Measurements from ENCODE around the gene FRAS1.

Gene FRAS1

DNA sequence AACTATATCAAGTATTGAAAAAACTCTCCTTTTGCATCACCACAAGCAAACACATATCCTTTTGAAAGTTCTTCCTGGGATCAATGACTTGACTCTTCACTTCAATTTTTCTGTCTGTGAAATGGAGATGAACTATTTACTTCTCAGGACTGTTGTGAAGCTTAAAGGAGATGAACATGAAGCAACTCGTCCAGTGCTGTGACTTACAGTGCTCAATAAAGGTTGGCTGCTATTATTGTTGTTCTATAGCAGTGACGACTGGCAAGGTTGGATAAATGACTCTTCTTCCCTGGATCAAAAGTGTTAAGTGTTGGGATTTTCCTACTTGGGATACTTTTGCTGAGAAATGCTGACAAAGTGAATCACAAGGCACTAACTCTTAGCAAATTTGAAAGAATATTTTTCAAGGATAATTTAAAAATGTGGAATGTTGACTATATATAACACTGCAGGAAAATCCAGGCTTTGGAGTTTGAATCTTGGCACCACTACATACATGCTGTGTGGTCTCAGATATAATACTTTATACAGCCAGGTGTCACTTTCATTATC, 13.7 kb downstream of the FRAS1 start:
- TF ChIP-seq GATA3 (IDR thresholded peaks at IDR 0.05; ENCODE audit: low read depth, low read length) (no peak), GATA2 (IDR thresholded peaks at IDR 0.05; ENCODE audit: low read depth, low read length) (no peak)

DNA sequence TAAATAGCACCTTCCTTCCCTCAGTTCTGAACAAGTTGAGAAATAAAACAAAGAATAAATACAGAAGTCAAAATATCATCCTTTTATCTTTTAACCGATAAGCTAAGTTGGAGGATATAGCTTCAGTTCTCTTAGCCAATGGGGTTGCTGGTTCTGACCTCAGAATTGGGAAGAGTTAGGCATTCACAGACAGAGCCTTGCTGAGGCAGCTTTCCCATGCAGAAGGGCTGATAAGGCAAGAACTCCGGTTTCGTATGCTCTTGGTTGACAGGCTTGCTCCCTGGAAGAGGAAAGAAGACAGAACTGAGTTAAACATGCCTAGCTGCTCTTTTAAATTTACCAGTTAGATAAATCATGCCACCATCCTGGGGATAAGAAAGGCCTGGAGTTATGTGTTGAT, 17.6 kb downstream of the FRAS1 start:
- TF ChIP-seq GATA2 (IDR thresholded peaks at IDR 0.05; ENCODE audit: low read depth, low read length) (no peak), GATA3 (IDR thresholded peaks at IDR 0.05; ENCODE audit: low read depth, low read length) (no peak)

DNA sequence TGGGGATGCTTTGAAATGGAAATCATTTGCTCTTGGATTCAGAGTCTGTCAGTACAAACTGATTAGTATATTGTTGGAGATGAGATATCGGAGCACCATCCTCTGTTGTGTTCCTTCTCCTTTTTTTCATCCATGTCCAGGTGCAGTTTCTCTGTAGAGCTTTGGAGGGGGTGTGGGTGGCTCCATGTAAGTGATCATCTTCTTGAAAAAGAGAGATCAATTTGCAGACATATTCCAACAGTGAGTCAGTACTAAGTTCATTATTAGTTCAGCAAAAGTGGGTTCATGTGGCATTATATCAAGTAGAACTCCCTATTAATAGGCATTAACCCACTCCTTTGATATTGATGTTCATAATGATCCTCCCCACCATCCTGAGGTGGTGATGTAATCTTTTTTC, 18.9 kb downstream of the FRAS1 start:
- TF ChIP-seq GATA2 (IDR thresholded peaks at IDR 0.05; ENCODE audit: low read depth, low read length) = no peak
- TF ChIP-seq GATA3 (IDR thresholded peaks at IDR 0.05; ENCODE audit: low read depth, low read length) = no peak

DNA sequence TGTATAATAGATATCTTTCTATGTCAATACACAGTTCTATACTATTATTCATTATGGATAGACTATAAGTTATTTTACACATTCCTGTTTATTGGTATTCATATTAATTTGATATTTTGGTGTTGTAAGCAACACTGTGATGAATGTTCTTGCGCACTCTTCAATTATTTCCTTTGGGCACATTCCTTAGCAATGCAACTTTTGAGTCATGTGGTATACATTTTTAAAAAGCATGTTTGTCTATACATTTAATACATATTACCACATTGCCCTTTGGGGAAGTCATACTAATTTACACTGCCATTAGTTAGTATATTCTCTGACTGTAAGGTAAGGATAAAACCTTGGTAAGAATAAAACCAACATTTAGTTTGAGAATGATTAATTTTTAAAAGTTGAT, 21.0 kb downstream of the FRAS1 start:
- TF ChIP-seq GATA2 (IDR thresholded peaks at IDR 0.05; ENCODE audit: low read depth, low read length) = no peak
- no peak for TF ChIP-seq GATA3 (IDR thresholded peaks at IDR 0.05; ENCODE audit: low read depth, low read length)

DNA sequence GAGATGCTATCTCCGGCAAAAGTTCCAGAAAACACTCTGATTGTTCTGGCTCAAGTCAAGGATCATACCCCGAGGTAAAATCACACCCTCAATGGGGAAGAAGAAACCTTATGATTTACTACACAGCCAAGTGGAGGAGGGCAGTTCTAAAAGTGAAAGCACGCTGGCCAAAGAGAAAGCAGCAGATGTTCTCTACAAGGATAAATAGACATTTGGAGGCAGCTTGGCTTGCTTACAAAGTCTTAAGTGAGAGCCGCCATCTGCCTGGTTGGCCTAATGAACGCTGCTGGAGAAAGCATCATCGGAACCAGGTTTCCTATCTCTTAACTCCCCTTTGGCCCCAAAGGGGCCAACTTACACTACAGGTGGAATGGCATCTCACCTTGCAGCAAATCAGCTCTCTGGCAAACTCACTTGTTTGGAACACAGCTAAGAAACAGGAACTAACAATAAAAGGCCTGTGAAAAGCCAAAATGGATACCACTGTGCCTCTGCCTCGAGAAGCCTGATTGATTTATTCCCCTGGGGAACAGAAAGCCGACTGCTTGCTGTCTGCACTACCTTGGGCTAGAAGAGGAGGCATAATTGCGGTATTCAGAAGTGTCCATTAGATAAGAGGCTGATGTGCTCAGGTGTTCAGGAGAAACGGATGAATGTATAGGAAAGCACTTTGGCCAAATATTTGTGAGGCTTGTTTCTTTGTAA, 22.8 kb downstream of the FRAS1 start:
- no peak for TF ChIP-seq GATA2 (IDR thresholded peaks at IDR 0.05; ENCODE audit: low read depth, low read length)
- TF ChIP-seq GATA3 (IDR thresholded peaks at IDR 0.05; ENCODE audit: low read depth, low read length) = no peak

DNA sequence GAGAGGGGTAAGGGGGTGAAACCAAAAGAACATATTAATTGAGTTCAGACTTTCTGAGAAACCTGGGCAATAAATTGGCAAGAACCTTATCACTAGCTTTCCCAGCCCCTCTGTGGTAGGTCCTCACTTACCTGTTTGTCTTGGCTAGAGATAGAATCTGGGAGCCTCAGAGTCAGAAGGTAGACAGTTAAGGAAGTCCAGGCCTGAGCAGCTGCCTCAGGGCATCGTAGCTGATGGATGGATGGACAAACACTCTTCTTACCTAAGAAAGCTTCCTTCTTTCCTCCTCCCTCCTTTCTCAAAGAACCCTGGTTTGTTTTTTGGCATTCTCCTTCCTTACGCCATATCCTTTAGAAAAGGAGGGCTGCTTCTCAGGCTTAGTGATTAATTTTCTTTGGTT, 24.4 kb downstream of the FRAS1 start:
- no peak for TF ChIP-seq GATA3 (IDR thresholded peaks at IDR 0.05; ENCODE audit: low read depth, low read length)
- TF ChIP-seq GATA2 (IDR thresholded peaks at IDR 0.05; ENCODE audit: low read depth, low read length) = no peak

DNA sequence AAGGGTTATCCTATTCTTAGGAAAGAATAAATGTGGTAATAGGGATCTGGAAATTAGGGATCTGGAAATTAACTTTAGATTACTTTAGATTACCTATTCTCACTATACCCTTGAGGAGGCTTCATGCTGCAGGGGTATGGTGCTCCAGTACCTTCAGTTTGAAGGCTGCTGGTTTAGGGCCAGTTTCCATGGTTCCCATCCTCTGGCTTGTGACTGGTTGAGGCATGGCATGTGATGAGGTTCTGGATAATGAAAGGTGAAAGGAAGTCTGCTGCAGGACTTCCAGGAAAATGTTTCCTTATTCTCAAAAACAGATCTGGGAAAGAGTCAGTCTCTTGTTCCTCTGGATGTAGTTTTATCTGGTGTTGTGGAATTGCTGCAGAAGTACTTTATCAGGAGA, 25.9 kb downstream of the FRAS1 start:
- TF ChIP-seq GATA2 (IDR thresholded peaks at IDR 0.05; ENCODE audit: low read depth, low read length) (no peak), GATA3 (IDR thresholded peaks at IDR 0.05; ENCODE audit: low read depth, low read length) (no peak)

DNA sequence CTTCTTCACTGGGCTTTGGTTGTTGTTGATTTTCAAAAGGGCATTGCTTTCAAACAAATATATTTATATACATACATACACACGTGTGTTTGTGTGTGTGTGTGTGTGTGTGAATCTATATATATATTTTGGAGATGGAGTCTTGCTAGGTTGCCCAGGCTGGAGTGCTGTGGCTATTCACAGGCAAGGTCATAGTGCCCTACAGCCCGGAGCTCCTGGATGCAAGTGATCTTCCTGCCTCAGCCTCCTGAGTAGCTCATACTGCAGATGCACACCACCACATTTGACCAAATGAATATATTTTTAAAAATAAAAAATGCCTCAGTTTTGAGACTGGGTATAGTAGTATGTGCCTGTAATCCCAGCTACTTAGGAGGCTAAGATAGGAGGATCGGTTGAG, 34.4 kb downstream of the FRAS1 start:
- TF ChIP-seq GATA3 (IDR thresholded peaks at IDR 0.05; ENCODE audit: low read depth, low read length) (no peak), GATA2 (IDR thresholded peaks at IDR 0.05; ENCODE audit: low read depth, low read length) (no peak)

DNA sequence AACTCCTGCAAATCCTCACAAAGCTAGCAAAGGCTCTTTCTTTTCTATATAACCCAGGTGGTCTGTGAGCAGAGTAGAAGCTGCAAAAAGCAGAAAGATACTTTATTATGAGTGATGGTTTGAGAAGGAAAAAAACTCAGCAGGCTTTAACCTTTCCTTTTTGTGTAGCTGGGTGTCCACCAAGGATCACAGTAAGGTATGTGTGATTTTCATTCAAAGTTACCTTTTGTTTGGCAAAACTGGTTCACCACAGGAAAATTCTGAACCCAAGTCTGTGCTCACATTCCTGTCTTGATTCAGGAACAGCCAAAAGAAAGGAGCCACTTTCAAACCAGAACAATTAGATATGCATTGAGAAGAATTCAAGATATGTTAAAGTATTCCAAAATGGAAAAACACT, 35.7 kb downstream of the FRAS1 start:
- no peak for TF ChIP-seq GATA3 (IDR thresholded peaks at IDR 0.05; ENCODE audit: low read depth, low read length)
- no peak for TF ChIP-seq GATA2 (IDR thresholded peaks at IDR 0.05; ENCODE audit: low read depth, low read length)

DNA sequence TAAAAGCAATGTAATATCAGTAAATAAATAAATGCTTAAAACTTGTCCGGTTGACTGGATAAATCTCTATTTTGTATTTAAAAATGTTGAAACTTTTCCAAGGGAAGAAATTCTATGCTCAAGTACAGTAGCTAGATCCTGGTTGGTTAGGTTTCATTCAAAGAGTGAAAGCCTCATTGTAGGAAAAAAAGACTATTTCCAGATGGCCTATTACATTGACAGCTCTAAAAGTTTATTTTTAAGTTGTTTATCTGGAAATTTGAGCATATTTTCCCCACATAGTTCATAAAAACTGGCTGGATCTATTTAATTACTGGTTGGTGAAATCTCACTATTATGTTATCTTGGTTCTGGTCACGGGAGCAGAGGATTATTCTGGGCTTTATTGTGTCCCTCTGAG, 38.0 kb downstream of the FRAS1 start:
- no peak for TF ChIP-seq GATA3 (IDR thresholded peaks at IDR 0.05; ENCODE audit: low read depth, low read length)
- no peak for TF ChIP-seq GATA2 (IDR thresholded peaks at IDR 0.05; ENCODE audit: low read depth, low read length)

DNA sequence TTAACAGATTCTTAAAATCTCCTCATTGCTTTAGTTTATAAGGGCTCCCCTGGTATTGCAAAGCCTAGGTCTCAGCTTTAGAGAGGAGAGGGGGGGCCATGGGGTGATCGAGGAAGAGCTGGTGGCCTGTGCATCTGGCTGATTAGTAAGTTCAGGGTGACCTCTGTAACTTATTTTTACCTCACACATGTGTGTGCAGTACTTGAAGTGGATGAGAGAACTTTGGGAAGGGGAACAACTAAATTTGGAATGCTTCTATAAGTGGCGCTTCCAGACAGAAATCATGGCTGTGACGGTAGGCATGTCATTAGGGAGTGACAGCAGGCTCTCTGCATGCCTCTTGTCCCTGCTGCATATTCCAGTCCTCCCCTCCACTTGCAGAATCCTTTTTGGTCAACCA, 41.9 kb downstream of the FRAS1 start:
- TF ChIP-seq GATA3 (IDR thresholded peaks at IDR 0.05; ENCODE audit: low read depth, low read length) (no peak), GATA2 (IDR thresholded peaks at IDR 0.05; ENCODE audit: low read depth, low read length) (no peak)

DNA sequence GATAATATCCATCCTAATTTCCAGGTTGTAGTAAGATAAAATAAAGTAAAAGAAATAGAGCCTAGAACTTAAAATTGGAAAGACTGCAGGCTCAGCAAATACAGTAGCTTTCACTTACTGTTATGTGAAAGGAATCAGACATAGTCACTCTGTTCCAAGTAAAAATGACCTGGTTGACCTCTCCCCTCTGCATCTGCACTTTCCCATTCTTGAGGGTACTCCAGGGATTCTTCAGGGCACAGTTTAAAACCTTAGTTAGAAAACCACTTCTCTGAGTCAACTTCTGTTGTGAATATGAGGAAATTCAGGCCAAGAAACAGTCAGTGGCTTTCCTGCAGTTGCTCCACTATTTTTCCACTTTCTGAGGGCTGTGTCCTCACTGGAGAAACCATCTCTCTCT, 42.9 kb downstream of the FRAS1 start:
- TF ChIP-seq GATA2 (IDR thresholded peaks at IDR 0.05; ENCODE audit: low read depth, low read length) = no peak
- TF ChIP-seq GATA3 (IDR thresholded peaks at IDR 0.05; ENCODE audit: low read depth, low read length) = no peak

DNA sequence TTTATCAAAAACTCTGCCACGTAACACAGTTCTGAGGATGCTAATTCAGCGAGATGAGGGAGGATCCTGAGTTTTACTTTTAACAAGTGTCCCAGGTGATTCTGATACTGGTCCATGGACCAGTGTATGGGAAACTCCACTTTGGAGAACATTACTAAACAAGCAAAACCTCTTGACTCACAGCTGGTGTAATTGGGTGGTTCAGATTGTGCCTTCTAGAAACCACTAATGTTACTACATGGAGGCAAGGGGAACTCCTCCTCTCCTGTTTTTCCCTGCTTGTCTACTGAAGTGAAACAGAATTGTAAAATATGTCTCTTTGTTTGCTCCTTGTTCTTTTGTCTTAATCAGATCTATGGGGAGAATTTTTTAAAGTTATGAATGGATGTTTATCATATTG, 62.6 kb downstream of the FRAS1 start:
- TF ChIP-seq GATA3 (IDR thresholded peaks at IDR 0.05; ENCODE audit: low read depth, low read length) = no peak
- TF ChIP-seq GATA2 (IDR thresholded peaks at IDR 0.05; ENCODE audit: low read depth, low read length) = no peak

DNA sequence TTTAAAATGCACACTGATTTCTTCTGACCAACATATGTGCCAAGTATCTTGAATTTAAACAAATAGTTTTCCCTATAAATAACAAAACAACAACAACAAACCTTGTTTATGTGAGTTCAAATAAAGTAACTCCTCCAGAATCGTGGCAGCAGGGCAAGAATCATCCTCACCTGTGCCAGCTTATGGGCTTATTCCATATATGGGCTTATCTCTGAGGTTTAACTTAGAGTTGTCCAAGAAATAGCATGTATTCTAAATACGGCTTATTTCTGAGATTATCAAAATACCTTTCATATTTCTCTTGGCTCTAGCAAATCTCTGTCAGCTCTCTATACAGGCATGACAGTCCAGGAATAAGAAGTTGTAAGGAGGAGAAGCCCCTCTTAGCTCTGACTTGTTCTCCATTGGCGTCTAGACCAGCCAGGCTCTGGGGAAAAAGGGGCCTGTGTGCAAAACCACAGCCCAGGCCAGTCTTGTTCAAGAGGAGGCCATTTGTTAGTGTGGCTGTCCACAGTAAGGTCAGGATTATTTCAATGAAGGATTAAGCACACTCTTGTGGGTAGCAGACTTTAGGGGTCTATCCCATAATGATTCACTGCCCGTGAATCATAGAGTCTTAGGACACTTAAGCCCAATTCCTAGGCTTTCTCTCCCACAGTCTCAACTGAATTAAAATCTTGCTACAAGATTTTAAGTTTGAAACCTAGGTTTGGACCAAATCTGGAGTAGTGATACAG, 63.2 kb downstream of the FRAS1 start:
- TF ChIP-seq GATA3 (IDR thresholded peaks at IDR 0.05; ENCODE audit: low read depth, low read length) = no peak

DNA sequence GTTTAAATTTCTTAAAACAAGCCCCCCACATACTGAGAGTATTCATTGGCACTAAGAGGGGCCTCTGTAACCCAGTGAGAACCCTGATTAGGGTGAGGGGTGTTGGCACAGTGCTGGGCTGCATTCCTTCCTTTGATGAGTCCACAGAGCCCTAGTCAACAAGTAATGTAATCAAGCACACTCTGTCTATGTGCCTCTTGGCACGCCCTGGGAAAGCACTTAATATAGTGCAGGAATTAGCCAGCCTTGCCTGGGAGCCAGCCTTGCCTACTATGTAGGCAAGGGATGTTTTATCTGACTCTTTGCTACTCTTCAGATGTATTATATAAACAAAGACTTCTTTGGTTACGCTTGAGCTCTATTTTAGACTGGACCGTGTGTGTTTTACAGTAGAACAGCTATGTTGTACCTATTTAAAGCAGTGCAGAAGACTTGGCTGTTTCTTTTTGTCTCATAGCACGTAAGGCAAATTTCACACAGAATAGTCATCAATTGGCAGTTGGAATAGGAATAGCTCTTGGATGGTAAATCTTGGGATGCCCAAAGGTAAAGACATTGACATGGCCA, 64.3 kb downstream of the FRAS1 start:
- no peak for TF ChIP-seq GATA2 (IDR thresholded peaks at IDR 0.05; ENCODE audit: low read depth, low read length)
- TF ChIP-seq GATA3 (IDR thresholded peaks at IDR 0.05; ENCODE audit: low read depth, low read length) = no peak
